WERI-Rb-1 (cell line): ENCODE results near the gene RTP2.

ENCODE experiments used
- DNase-seq: peaks from one replicate; pipeline ENCODE4 v3.0.0-alpha.2; 2020
- H3K27ac ChIP-seq: fragments of 250-450 bp; sonication (Bioruptor Pico); 2 replicates; pipeline ENCODE4 v1.5.1; 2020; ENCODE audit warnings: mild to moderate bottlenecking, moderate library complexity
- H3K27me3 ChIP-seq: fragments of 250-450 bp; sonication (Bioruptor Pico); 2 replicates; pipeline ENCODE4 v1.5.1; 2021; ENCODE audit warnings: mild to moderate bottlenecking, low read depth, moderate library complexity; ENCODE audit not compliant: insufficient read depth, severe bottlenecking
- H3K36me3 ChIP-seq: fragments of 250-450 bp; sonication (Bioruptor Pico); 2 replicates; pipeline ENCODE4 v1.5.1; 2020; ENCODE audit warnings: mild to moderate bottlenecking, moderate library complexity
- H3K4me3 ChIP-seq: 2 replicates; pipeline ENCODE4 v1.5.1; 2011; ENCODE audit warnings: low read depth, mild to moderate bottlenecking, control low read depth, low read length
- H3K9me3 ChIP-seq: fragments of 250-450 bp; sonication (Bioruptor Pico); 2 replicates; pipeline ENCODE4 v1.5.1; 2021; ENCODE audit warnings: mild to moderate bottlenecking, moderate library complexity; ENCODE audit not compliant: severe bottlenecking
- TF ChIP-seq, protein P1 (sequence below): IDR thresholded peaks from 2 replicates; pipeline ENCODE4 v1.5.1; 2011; ENCODE audit warnings: low read depth, mild to moderate bottlenecking, control low read depth, inconsistent platforms, low read length

RTP2 gene

DNA sequence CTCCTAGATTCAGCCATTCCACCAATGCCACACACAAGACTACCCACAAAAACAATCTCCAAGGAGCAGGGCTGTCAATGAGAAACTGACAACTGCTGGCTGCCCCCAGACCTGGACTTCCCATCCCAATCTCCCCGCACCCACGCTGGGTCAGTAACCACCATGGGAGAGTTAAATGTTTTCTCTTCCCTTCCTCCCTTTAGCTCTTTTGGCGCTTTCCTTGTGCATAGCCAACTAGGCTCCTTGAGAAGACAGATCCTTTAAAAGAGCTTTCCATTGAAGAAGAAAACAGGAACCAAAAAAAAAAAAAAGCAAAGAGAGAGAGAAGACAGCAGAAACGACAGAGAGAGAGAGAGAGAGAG is 34.6 kb upstream of the RTP2 start:
- no peak for DNase-seq
- H3K4me3 ChIP-seq = no peak overlapping the region
- TF ChIP-seq, protein P1, sequence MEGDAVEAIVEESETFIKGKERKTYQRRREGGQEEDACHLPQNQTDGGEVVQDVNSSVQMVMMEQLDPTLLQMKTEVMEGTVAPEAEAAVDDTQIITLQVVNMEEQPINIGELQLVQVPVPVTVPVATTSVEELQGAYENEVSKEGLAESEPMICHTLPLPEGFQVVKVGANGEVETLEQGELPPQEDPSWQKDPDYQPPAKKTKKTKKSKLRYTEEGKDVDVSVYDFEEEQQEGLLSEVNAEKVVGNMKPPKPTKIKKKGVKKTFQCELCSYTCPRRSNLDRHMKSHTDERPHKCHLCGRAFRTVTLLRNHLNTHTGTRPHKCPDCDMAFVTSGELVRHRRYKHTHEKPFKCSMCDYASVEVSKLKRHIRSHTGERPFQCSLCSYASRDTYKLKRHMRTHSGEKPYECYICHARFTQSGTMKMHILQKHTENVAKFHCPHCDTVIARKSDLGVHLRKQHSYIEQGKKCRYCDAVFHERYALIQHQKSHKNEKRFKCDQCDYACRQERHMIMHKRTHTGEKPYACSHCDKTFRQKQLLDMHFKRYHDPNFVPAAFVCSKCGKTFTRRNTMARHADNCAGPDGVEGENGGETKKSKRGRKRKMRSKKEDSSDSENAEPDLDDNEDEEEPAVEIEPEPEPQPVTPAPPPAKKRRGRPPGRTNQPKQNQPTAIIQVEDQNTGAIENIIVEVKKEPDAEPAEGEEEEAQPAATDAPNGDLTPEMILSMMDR = no peak
- H3K36me3 ChIP-seq = no peaks in the 10 kb centered on the region
- H3K27ac ChIP-seq = no peak overlapping the region
- H3K9me3 ChIP-seq = no peaks in the 10 kb centered on the region
- H3K27me3 ChIP-seq = peaks cover 41% of the 10 kb centered on the region

DNA sequence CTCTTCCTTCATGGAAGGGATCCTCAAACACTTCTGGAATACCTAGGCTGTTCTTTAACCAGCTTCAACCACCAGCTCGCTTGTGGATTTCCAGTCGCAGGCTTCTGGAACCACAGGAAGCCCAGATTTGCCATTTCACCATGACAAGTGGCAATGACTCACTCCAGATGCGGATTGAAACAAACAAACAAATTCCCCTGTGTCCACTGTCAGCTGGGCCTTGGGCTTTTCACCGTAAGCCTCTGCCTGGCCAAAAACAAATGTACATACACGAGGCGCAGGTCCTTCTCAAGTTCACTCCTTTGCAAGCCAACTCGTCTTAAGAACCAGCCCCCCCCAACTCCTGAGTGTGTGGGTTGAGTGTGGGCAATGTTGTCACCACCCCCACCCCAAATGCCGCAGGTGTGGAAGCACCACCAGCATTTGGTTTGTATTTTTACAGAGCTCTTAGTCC is 34.1 kb upstream of the RTP2 start:
- Histone ChIP-seq H3K27ac (no peak overlapping the region), H3K4me3 (no peak overlapping the region), H3K9me3 (no peaks in the 10 kb centered on the region), H3K27me3 (peaks cover 36% of the 10 kb centered on the region), H3K36me3 (no peaks in the 10 kb centered on the region)
- DNase-seq = no peak
- TF ChIP-seq, protein P1 = no peak

DNA sequence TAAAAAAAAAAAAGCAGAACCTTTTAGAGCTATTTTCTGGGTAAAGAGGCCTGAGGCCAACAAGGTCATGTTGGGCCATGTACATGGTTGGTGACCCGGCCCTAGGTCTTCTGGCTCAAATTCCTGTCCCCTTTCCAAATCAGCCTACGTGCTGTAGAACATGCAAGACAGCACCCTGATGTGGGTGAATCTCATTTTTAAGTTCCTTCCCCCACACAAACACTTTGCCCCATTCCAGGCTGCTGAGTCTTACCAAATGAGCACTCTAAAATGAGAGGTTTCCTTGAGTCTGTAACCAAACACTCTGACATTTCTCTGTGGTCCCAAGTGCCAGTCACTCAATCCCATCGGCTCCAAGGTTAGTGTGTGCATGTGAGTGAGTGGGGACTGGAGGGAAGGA is 33.5 kb upstream of the RTP2 start:
- no peak overlapping the region for H3K27ac ChIP-seq
- DNase-seq = no peak
- no peaks in the 10 kb centered on the region for H3K36me3 ChIP-seq
- no peaks in the 10 kb centered on the region for H3K9me3 ChIP-seq
- TF ChIP-seq, protein P1 = no peak
- H3K4me3 ChIP-seq = no peak overlapping the region
- H3K27me3 ChIP-seq = peaks cover 32% of the 10 kb centered on the region

DNA sequence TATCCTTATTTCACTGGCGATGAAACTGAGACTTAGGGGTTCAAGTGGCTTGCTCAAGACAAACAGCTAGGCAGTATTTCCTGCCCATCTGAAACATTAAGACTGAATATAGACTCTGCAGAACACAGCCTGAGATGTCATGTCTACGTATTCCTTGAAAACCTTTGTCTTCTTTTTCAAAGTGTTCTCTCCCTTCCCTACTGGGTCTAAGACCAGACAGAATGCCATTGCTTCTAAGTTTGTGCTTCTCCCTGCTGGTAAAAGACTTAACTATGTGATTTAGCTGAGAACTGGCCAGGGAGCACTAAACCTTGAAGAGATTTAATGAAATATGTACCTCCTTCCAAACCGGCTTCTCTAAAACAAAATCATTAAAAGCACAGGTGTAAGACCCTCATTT is 33.0 kb upstream of the RTP2 start:
- DNase-seq = no peak
- H3K36me3 ChIP-seq = no peaks in the 10 kb centered on the region
- H3K27ac ChIP-seq = no peak overlapping the region
- peaks cover 28% of the 10 kb centered on the region for H3K27me3 ChIP-seq
- no peak overlapping the region for H3K4me3 ChIP-seq
- no peaks in the 10 kb centered on the region for H3K9me3 ChIP-seq
- TF ChIP-seq, protein P1 = no peak

DNA sequence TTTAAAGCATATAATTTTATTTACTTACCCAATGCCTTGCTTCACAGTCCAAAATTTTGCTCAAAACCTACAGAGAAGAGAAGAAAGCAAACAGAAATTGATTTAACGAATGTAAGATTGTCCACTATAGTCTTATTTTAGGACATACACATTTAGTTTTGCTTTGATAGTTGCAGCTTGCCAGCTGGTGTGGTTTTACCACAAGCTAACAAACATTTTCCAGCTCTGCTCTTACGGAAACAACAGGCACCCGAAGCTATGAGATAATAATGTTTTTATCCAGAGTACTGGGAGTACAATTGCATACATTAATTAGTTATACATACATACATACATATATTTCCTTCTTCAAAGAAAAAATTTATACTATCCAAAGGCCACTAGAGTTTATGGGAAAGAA is 32.5 kb upstream of the RTP2 start:
- H3K36me3 ChIP-seq = no peaks in the 10 kb centered on the region
- DNase-seq = no peak
- H3K27me3 ChIP-seq = peaks cover 25% of the 10 kb centered on the region
- H3K27ac ChIP-seq = no peak overlapping the region
- H3K4me3 ChIP-seq = no peak overlapping the region
- no peaks in the 10 kb centered on the region for H3K9me3 ChIP-seq
- TF ChIP-seq, protein P1 = no peak

DNA sequence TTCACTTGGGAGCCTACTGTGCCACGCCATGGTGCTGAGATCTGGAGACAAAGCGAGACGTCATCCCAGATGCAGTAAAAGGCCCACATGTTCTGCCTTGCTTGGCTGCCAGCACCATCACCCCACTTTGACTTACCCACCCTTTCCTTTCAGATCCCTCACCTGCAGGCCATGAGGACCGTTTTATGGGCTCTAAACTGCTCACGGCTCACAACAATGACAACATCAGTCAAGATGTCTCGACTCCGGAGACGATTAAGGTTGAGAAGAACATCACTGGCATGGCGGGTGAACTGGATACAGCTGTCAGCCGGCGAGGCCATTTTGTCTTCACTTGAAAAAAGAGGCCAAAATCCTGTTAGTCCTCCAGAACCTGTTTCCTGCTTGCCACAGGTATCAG is 31.0 kb upstream of the RTP2 start:
- Histone ChIP-seq H3K4me3 (no peak overlapping the region), H3K27me3 (peaks cover 25% of the 10 kb centered on the region), H3K36me3 (no peaks in the 10 kb centered on the region), H3K9me3 (no peaks in the 10 kb centered on the region), H3K27ac (no peak overlapping the region)
- TF ChIP-seq, protein P1 = no peak
- DNase-seq = no peak
